ENCODE results near the gene OPHN1.

DNA sequence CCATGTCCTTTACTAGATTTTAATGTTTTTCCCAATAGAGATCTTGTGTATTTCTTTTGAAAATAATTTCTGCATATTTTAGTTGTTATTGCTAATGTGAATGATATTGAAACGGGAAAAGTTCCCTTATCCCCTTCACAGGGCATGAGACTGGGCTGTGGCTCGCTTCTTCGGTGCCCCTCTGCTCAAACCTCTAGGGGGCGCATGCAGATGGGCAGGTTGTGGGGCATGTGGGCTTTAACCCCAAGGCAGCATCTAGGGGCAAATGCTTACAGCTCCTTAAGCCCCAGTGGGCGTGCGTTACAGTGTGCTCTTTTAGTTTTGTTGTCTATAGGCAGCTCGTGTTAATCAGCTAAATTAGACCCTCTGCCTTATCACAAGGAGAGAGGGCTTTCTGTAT lies 194.7 kb downstream of the OPHN1 start:
- no peak for TF ChIP-seq JUND (IDR thresholded peaks at IDR 0.05; ENCODE audit: low read depth, low read length)
- no peak for TF ChIP-seq POLR2AphosphoS5 (IDR thresholded peaks at IDR 0.05; ENCODE audit: low read length)
- no peak for TF ChIP-seq POLR2A (IDR thresholded peaks at IDR 0.05; ENCODE audit: low read depth, low read length)
- no peak for TF ChIP-seq TAF1 (IDR thresholded peaks at IDR 0.05; ENCODE audit: borderline replicate concordance, low read depth, low read length)
- TF ChIP-seq YY1 (IDR thresholded peaks at IDR 0.05; ENCODE audit: low read depth, low read length), result no peak
- no peak for TF ChIP-seq SIN3A (IDR thresholded peaks at IDR 0.05; ENCODE audit: low read depth, low read length)
